ENCODE results near the gene TAL2. TPM values are rescaled to one million over a fixed set of nuclear protein-coding genes. Genes with fewer than 3 reads are reported as not detected.
"Not testable (repeated sequence)": the region's sequence is repeated elsewhere in the genome, so short reads cannot be mapped to it uniquely, and the experiment has no call there.

TAL2 gene
- total RNA-seq, 2 experiments from 2014 or later: not detected

DNA sequence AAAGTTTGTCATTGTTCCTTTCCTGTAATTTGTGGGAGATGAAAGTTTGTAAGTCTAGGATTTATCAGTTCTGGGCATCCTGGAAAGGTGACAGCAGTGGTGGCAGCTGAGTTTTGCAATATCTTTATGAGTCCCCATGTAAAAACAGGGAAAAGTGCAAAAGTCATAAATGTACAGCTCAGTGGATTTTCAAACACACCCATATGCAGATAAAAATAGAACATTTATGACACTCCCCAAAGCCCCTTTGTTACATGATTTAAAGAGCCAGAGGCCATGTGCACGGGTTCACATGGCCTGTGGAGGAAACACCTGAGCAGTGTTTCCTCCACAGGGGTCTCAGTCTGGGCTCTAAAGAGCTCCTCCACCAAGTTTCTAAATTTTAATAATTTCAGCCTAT lies 38.4 kb downstream of the TAL2 start:
- no TSS peak for BruUV-seq (replicated peaks)
- H3K36me3 ChIP-seq (ENCODE audit: insufficient read depth, low read length): no peaks in the 10 kb centered on the region
- no peak for DNase-seq (ENCODE audit: low spot score)
- H2AFZ ChIP-seq (ENCODE audit: low read length): no peak overlapping the region
- no peak overlapping the region for H3K27ac ChIP-seq (ENCODE audit: low read depth, low read length, poor library complexity, severe bottlenecking)
- H4K20me1 ChIP-seq (ENCODE audit: insufficient read depth, low read length): peaks cover 12% of the 10 kb centered on the region; the same call in 1 of the 2 replicates
- ChIA-PET CTCF (ENCODE audit: unreplicated experiment) (no interaction called here), POLR2A (no interaction called here)
- H3K4me3 ChIP-seq (ENCODE audit: low read depth, low read length, poor library complexity, severe bottlenecking): no peak overlapping the region
- peak overlapping the region; percentile 18; the same call in 1 of the 2 replicates for H3K4me2 ChIP-seq (ENCODE audit: low read length)
- TF ChIP-seq, protein P1, sequence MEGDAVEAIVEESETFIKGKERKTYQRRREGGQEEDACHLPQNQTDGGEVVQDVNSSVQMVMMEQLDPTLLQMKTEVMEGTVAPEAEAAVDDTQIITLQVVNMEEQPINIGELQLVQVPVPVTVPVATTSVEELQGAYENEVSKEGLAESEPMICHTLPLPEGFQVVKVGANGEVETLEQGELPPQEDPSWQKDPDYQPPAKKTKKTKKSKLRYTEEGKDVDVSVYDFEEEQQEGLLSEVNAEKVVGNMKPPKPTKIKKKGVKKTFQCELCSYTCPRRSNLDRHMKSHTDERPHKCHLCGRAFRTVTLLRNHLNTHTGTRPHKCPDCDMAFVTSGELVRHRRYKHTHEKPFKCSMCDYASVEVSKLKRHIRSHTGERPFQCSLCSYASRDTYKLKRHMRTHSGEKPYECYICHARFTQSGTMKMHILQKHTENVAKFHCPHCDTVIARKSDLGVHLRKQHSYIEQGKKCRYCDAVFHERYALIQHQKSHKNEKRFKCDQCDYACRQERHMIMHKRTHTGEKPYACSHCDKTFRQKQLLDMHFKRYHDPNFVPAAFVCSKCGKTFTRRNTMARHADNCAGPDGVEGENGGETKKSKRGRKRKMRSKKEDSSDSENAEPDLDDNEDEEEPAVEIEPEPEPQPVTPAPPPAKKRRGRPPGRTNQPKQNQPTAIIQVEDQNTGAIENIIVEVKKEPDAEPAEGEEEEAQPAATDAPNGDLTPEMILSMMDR (conservative IDR thresholded peaks at IDR 0.05; ENCODE audit: low read length): no peak
- TF ChIP-seq EZH2phosphoT487 (IDR thresholded peaks at IDR 0.05; ENCODE audit: borderline replicate concordance, low read depth, low read length): no peak
- H3K79me2 ChIP-seq (ENCODE audit: insufficient read depth, low read depth, low read length): peaks cover 24% of the 10 kb centered on the region
- H3K4me1 ChIP-seq (ENCODE audit: insufficient read depth, low read length, poor library complexity, severe bottlenecking): peaks cover 10% of the 10 kb centered on the region
- no peaks in the 10 kb centered on the region for H3K9me3 ChIP-seq (ENCODE audit: low read length)
- intact Hi-C loops (cut with micrococcal nuclease; ENCODE audit: unreplicated experiment): no loop called here
- H3K9me2 ChIP-seq (ENCODE audit: insufficient read depth, low read length): no peaks in the 10 kb centered on the region

DNA sequence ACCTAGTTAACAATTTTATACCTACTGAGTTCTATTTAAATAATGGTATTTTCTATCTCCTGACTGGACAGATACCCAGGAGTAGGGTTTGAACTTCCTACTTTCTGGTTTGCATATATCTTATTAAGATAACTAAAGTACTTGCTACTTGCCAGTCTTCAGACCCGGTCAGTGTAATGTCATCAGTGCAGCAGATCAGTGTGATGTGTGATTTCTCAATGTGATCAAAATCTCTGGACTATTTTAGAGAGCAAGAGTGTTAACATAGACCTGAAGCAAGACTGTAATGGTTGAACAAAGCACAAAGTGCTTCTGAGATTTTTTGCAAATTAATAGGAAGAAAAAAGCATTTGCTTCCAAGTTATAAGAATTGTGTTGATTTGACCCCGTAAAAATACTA lies 38.9 kb downstream of the TAL2 start:
- BruUV-seq (replicated peaks): no TSS peak
- Histone ChIP-seq H2AFZ (ENCODE audit: low read length) (no peak overlapping the region), H3K27ac (ENCODE audit: low read depth, low read length, poor library complexity, severe bottlenecking) (no peak overlapping the region), H3K9me3 (ENCODE audit: low read length) (no peaks in the 10 kb centered on the region), H3K4me3 (ENCODE audit: low read depth, low read length, poor library complexity, severe bottlenecking) (no peak overlapping the region), H3K4me1 (ENCODE audit: insufficient read depth, low read length, poor library complexity, severe bottlenecking) (peaks cover 6% of the 10 kb centered on the region), H3K4me2 (ENCODE audit: low read length) (peak overlapping the region; percentile 18; the same call in 1 of the 2 replicates), H3K36me3 (ENCODE audit: insufficient read depth, low read length) (no peaks in the 10 kb centered on the region), H3K9me2 (ENCODE audit: insufficient read depth, low read length) (no peaks in the 10 kb centered on the region), H4K20me1 (ENCODE audit: insufficient read depth, low read length) (0 out of 2 replicates have a peak, but pooled peaks cover 9% of the 10 kb centered on the region), H3K79me2 (ENCODE audit: insufficient read depth, low read depth, low read length) (peaks cover 21% of the 10 kb centered on the region)
- intact Hi-C loops (cut with micrococcal nuclease; ENCODE audit: unreplicated experiment): no loop called here
- no peak for DNase-seq (ENCODE audit: low spot score)
- ChIA-PET POLR2A (no interaction called here), CTCF (ENCODE audit: unreplicated experiment) (no interaction called here)
- TF ChIP-seq, protein P1 (conservative IDR thresholded peaks at IDR 0.05; ENCODE audit: low read length): no peak
- TF ChIP-seq EZH2phosphoT487 (IDR thresholded peaks at IDR 0.05; ENCODE audit: borderline replicate concordance, low read depth, low read length): no peak

- H3K27ac ChIP-seq (ENCODE audit: low read depth, low read length, poor library complexity, severe bottlenecking): no peak overlapping the region
- H3K36me3 ChIP-seq (ENCODE audit: insufficient read depth, low read length): 0 out of 2 replicates have a peak, but pooled peaks cover 4% of the 10 kb centered on the region
- H3K4me2 ChIP-seq (ENCODE audit: low read length): no peak overlapping the region
- H4K20me1 ChIP-seq (ENCODE audit: insufficient read depth, low read length): 0 out of 2 replicates have a peak, but pooled peaks cover 9% of the 10 kb centered on the region
- no TSS peak for BruUV-seq (replicated peaks)
- DNase-seq (ENCODE audit: low spot score): no peak
- H3K79me2 ChIP-seq (ENCODE audit: insufficient read depth, low read depth, low read length): peaks cover 16% of the 10 kb centered on the region
- peaks cover 6% of the 10 kb centered on the region for H3K4me1 ChIP-seq (ENCODE audit: insufficient read depth, low read length, poor library complexity, severe bottlenecking)
- H3K9me3 ChIP-seq (ENCODE audit: low read length): no peaks in the 10 kb centered on the region
- no peak for TF ChIP-seq EZH2phosphoT487 (IDR thresholded peaks at IDR 0.05; ENCODE audit: borderline replicate concordance, low read depth, low read length)
- TF ChIP-seq, protein P1 (conservative IDR thresholded peaks at IDR 0.05; ENCODE audit: low read length): no peak
- ChIA-PET POLR2A (interaction anchor here (0.6 kb wide), 1 partner anchor 14 kb away, joined by 3 read pairs; no protein-coding TSS in a partner anchor), CTCF (ENCODE audit: unreplicated experiment) (no interaction called here)
- H2AFZ ChIP-seq (ENCODE audit: low read length): no peak overlapping the region
- intact Hi-C loops (cut with micrococcal nuclease; ENCODE audit: unreplicated experiment): no loop called here
- H3K4me3 ChIP-seq (ENCODE audit: low read depth, low read length, poor library complexity, severe bottlenecking): no peak overlapping the region
- H3K9me2 ChIP-seq (ENCODE audit: insufficient read depth, low read length): no peaks in the 10 kb centered on the region
Measured at GRCh38 chr9:105702207-105702606, 40.0 kb downstream of the TAL2 start.

DNA sequence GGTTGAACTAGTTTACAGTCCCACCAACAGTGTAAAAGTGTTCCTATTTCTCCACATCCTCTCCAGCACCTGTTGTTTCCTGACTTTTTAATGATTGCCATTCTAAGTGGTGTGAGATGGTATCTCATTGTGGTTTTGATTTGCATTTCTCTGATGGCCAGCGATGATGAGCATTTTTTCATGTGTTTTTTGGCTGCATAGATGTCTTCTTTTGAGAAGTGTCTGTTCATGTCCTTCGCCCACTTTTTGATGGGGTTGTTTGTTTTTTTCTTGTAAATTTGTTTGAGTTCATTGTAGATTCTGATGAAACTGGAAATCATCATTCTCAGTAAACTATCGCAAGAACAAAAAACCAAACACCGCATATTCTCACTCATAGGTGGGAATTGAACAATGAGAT lies 41.4 kb downstream of the TAL2 start:
- CTCF ChIA-PET (ENCODE audit: unreplicated experiment); H3K36me3 ChIP-seq (ENCODE audit: insufficient read depth, low read length); H3K9me2 ChIP-seq (ENCODE audit: insufficient read depth, low read length); H3K27ac ChIP-seq (ENCODE audit: low read depth, low read length, poor library complexity, severe bottlenecking); BruUV-seq (replicated peaks); H3K4me1 ChIP-seq (ENCODE audit: insufficient read depth, low read length, poor library complexity, severe bottlenecking); H3K4me2 ChIP-seq (ENCODE audit: low read length); DNase-seq (ENCODE audit: low spot score); H2AFZ ChIP-seq (ENCODE audit: low read length); H3K9me3 ChIP-seq (ENCODE audit: low read length); H3K4me3 ChIP-seq (ENCODE audit: low read depth, low read length, poor library complexity, severe bottlenecking); POLR2A ChIA-PET; H4K20me1 ChIP-seq (ENCODE audit: insufficient read depth, low read length); intact Hi-C loops (cut with micrococcal nuclease; ENCODE audit: unreplicated experiment): not testable (repeated sequence)
- peaks cover 12% of the 10 kb centered on the region for H3K79me2 ChIP-seq (ENCODE audit: insufficient read depth, low read depth, low read length)

All from OCI-LY7 (cell line).